Tibial artery (tissue), 4 donors: ENCODE measurements around the gene PHF1.
"Not testable (repeated sequence)": the region's sequence is repeated elsewhere in the genome, so short reads cannot be mapped to it uniquely, and the experiment has no call there.

Experiments used
- DNase-seq, 2 donors: peaks; one replicate each; pipeline ENCODE4 v3.0.0-alpha.2; 2019
- H3K27ac ChIP-seq, 2 donors: fragments of 200-600 bp; sonication (generic) in 1 of 2; 1 replicate in 1 of 2; 2 replicates in 1 of 2; pipeline ENCODE4 v1.5.1; 2018 to 2019; ENCODE audit warnings: mild to moderate bottlenecking in 1 of 2
- H3K27me3 ChIP-seq, 2 donors: fragments of 200-600 bp; sonication (generic) in 1 of 2; one replicate each; pipeline versions ENCODE4 v1.5.1 to v1.6.0; 2016 to 2019
- H3K36me3 ChIP-seq, 3 donors: fragments of 200-600 bp; sonication (generic) in 2 of 3; one replicate each; pipeline ENCODE4 v1.5.1; 2016 to 2019; ENCODE audit warnings: mild to moderate bottlenecking in 2 of 3
- H3K4me1 ChIP-seq, 4 donors: fragments of 200-600 bp; sonication (generic) in 2 of 4; 1 replicate in 3 of 4; 2 replicates in 1 of 4; pipeline ENCODE4 v1.5.1; 2016 to 2019
- H3K4me3 ChIP-seq, 2 donors: fragments of 200-600 bp; sonication (generic) in 1 of 2; 1 replicate in 1 of 2; 2 replicates in 1 of 2; pipeline ENCODE4 v1.5.1; 2018 to 2019; ENCODE audit warnings: mild to moderate bottlenecking in 2 of 2
- H3K9me3 ChIP-seq, 3 donors: fragments of 200-600 bp; sonication (generic) in 1 of 3; one replicate each; pipeline ENCODE4 v1.5.1; 2016 to 2019
- intact Hi-C: fragments of 100-400 bp; cut with DNase I; formaldehyde crosslinking; loops from one replicate; pipeline ENCODE4 v1.15.0; 2023; ENCODE audit warnings: low total_unique reads
- TF ChIP-seq, protein P1 (sequence below), 2 experiments: fragments of 200-600 bp in 1 of 2; fragments of 450-650 bp in 1 of 2; IDR thresholded peaks; one replicate each; pipeline ENCODE4 v1.5.1; 2017 to 2019; ENCODE audit warnings: antibody characterized with exemption in 2 of 2, mild to moderate bottlenecking in 1 of 2, moderate library complexity in 1 of 2

The PHF1 gene

DNA sequence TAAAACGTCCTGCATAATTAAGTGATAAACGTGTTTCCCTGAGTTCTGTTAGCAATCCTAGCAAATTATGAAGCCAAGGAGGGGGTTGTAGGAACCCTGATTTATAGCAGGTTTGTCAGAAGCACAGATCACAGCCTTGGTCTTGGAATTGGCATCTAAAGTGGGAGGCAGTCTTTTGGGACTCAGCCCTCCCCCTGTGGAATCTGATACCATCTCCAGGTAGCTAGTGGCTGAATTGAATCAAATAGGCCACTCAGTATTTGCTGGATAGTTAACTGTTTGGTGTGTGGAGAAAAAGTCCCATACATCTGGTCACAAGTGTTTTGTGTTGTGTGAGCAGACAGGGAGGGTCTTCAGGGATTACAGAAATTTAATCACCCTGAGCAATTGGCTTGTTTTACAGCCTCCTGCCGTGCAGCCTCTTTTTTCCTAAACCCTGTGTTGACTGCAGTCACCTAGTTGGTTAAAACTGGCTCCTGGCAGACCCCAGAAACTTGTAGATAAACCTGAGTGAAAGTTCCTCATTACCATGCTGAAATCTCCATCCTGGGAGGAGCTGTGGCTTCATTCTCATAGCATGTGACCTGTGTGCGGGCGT lies 38.2 kb upstream of the PHF1 start:
- no peaks in the 10 kb centered on the region for H3K27me3 ChIP-seq
- H3K36me3 ChIP-seq = no peaks in the 10 kb centered on the region
- DNase-seq = no peak
- H3K27ac ChIP-seq = no peak overlapping the region
- TF ChIP-seq, protein P1, sequence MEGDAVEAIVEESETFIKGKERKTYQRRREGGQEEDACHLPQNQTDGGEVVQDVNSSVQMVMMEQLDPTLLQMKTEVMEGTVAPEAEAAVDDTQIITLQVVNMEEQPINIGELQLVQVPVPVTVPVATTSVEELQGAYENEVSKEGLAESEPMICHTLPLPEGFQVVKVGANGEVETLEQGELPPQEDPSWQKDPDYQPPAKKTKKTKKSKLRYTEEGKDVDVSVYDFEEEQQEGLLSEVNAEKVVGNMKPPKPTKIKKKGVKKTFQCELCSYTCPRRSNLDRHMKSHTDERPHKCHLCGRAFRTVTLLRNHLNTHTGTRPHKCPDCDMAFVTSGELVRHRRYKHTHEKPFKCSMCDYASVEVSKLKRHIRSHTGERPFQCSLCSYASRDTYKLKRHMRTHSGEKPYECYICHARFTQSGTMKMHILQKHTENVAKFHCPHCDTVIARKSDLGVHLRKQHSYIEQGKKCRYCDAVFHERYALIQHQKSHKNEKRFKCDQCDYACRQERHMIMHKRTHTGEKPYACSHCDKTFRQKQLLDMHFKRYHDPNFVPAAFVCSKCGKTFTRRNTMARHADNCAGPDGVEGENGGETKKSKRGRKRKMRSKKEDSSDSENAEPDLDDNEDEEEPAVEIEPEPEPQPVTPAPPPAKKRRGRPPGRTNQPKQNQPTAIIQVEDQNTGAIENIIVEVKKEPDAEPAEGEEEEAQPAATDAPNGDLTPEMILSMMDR (IDR thresholded peaks at IDR 0.05) = no peak
- H3K4me1 ChIP-seq = peaks cover 0 to 22% (median 17%) of the 10 kb centered on the region in 4 donors
- intact Hi-C loops = no loop called here
- no peaks in the 10 kb centered on the region for H3K9me3 ChIP-seq
- no peak overlapping the region for H3K4me3 ChIP-seq

DNA sequence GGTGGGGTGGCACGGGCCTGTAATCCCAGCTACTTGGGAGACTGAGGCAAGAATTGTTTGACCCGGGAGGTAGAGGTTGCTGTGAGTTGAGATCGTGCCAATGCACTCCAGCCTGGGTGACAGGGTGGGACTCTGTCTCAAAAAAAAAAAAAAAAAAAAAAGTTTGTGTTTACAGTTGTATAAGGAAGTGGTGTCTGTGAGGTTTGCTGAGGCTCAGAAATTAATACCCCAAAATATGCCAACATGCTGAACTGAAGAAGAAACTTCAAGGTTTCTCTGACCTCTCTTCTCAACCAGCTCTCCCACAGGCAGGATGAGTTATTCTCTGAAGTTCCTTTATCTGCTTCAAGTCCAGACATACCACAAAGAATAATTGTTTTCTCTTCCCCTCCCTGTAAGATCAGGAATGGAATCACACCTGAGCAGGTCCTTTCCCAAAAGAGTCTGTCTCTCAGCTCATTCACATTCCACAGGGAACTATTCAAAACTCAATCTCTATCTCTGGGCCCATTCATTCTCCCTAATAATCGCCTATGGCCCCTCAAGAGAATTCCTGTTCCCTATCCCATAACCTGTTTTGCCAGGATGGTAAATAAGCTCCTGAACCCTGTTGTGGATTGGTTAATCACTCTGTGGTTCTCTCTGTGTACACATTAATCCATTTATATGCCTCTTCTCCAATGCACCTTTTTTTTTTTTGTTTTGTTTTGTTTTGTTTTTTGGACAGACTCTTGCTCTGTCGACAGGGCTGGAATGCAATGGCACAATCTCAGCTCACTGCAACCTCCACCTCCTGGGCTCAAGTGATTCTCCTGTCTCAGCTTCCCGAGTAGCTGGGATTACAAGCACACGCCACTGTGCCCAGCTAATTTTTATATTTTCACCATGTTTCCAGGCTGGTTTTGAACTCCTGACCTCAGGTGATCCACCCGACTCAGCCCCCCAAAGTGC lies 36.6 kb upstream of the PHF1 start:
- intact Hi-C loops = no loop called here
- no peaks in the 10 kb centered on the region for H3K27me3 ChIP-seq
- H3K4me3 ChIP-seq = no peak overlapping the region
- no peaks in the 10 kb centered on the region for H3K36me3 ChIP-seq
- peaks cover 0 to 22% (median 17%) of the 10 kb centered on the region in 4 donors for H3K4me1 ChIP-seq
- no peak for DNase-seq
- TF ChIP-seq, protein P1 (IDR thresholded peaks at IDR 0.05) = no peak
- H3K27ac ChIP-seq = peak overlapping the region in 1 of 2 donors; percentile 3
- H3K9me3 ChIP-seq = no peaks in the 10 kb centered on the region

DNA sequence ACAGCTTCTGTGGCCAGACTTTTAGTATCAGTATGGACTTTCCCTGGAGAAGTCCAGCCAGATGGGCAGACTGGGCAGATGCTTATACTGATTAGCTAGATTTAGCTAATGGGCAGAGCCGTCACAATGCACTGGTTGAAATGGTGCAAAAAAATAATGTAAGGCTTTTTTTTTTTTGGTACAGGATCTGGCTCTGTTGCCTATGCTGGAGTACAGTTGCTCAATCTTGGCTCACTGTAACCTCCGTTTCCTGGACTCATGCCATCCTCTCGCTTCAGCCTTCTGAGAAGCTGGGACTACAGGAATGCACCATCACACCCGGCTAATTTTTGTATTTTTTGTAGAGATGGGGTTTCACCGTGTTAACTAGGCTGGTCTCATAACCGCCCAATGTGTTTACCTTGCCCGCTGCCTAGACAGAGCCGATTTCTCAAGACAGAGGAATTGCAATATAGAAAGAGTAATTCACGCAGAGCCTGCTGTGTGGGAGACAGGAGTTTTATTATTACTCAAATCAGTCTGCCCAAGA lies 35.6 kb upstream of the PHF1 start:
- intact Hi-C loops = no loop called here
- Histone ChIP-seq H3K4me3 (no peak overlapping the region), H3K4me1 (peaks cover 0 to 22% (median 17%) of the 10 kb centered on the region in 4 donors), H3K27ac (peak overlapping the region; percentile 3 to 61), H3K9me3 (no peaks in the 10 kb centered on the region), H3K27me3 (no peaks in the 10 kb centered on the region), H3K36me3 (no peaks in the 10 kb centered on the region)
- DNase-seq = peak; percentile 82 to 87
- TF ChIP-seq, protein P1 (IDR thresholded peaks at IDR 0.05) = no peak

DNA sequence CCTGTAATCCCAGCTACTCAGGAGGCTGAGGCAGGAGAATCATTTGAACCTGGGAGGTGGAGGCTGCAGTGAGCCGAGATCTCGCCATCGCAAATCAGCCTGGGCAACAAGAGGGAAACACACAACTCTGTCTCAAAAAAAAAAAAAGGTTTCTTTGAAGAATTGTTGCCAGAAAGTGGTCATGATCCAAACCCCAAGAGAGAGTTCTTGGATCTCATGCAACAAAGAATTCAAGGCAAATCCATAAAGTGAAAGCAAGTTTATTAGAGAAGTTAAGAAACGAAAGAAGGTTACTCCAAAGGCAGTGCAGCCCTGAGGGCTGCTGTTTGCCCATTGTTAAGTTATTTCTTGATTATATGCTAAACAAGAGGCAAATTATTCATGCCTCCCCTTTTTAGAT lies 33.6 kb upstream of the PHF1 start:
- no peaks in the 10 kb centered on the region for H3K36me3 ChIP-seq
- H3K4me1 ChIP-seq = peaks cover 0 to 22% (median 17%) of the 10 kb centered on the region in 4 donors
- no peak overlapping the region for H3K27ac ChIP-seq
- TF ChIP-seq, protein P1 (IDR thresholded peaks at IDR 0.05) = no peak
- no peaks in the 10 kb centered on the region for H3K9me3 ChIP-seq
- no peak for DNase-seq
- intact Hi-C loops = no loop called here
- no peaks in the 10 kb centered on the region for H3K27me3 ChIP-seq
- no peak overlapping the region for H3K4me3 ChIP-seq

DNA sequence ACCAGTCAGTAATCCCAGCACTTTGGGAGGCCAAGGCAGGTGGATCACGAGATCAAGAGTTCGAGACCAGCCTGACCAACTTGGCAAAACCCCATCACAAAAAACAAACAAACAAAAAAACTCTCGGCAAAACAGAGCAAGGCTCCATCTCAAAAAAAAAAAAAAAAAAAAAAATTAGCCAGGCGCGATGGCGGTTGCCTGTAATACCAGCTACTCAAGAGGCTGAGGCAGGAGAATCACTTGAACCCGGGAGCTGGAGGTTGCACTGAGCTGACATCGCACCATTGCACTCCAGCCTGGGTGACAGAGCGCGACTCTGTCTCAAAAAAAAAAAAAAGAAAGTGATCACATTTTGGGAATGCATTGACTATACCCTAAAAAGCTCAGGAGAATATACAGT lies 31.6 kb upstream of the PHF1 start:
- peaks cover 0 to 20% (median 16%) of the 10 kb centered on the region in 4 donors for H3K4me1 ChIP-seq

More for the DNA sequence above, 31.6 kb upstream of the PHF1 start:
- DNase-seq, H3K27ac ChIP-seq, H3K36me3 ChIP-seq, H3K4me3 ChIP-seq, intact Hi-C loops, H3K27me3 ChIP-seq, H3K9me3 ChIP-seq: not testable (repeated sequence)
